ENCODE data around the gene PCTP.
A peak's percentile ranks its signal among the peaks of the same experiment; 100 is the strongest.

Gene PCTP

GRCh38 chr17:55750750-55751657 is at the start of gene PCTP:
Gene PCTP (plus strand): TSS chr17:55751051. CDS start chr17:55751104, 53 bp downstream.
- CTCF ChIA-PET, result interaction anchor here (0.7 to 4.0 kb wide), 13 partner anchors 9 to 237 kb away, joined by 3 to 28 read pairs (median 3); partner anchors contain the start of gene TMEM100
- no peak for TF ChIP-seq CTCF (IDR thresholded peaks at IDR 0.05; ENCODE audit: control extremely low read depth, extremely low read depth, low read depth, missing control alignments)
- POLR2A ChIA-PET, result no interaction called here
- DNase-seq (ENCODE audit: extremely low spot score), result peak; percentile 92

- CTCF ChIA-PET, result no interaction called here
- DNase-seq (ENCODE audit: extremely low spot score), result no peak
- POLR2A ChIA-PET, result no interaction called here
- no peak for TF ChIP-seq CTCF (IDR thresholded peaks at IDR 0.05; ENCODE audit: control extremely low read depth, extremely low read depth, low read depth, missing control alignments)
Measured at GRCh38 chr17:55702150-55702549, 48.7 kb upstream of the PCTP start.

DNA sequence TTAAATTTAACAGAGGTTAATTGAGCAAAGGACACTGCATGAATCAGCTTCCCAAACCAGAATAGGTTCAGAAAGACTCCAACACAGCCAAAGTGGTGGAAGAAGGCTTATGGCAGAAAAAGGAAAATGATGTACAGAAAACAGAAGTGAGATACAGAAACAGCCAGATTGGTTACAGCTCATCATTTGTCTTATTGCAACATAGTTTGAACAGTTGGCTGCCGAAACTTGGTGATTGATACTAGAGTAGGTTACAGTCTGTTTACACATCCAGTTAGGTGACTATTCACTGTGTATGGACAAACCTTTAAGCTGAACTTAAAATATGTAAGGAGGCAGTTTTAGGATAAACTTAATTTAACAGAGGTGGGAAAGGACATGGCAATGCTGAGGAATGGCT is 46.5 kb upstream of the PCTP start:
- no peak for TF ChIP-seq CTCF (IDR thresholded peaks at IDR 0.05; ENCODE audit: control extremely low read depth, extremely low read depth, low read depth, missing control alignments)
- CTCF ChIA-PET, result interaction anchor here (0.7 to 1.9 kb wide), 4 partner anchors 14 to 71 kb away, joined by 3 to 9 read pairs (median 3); no protein-coding TSS in a partner anchor
- DNase-seq (ENCODE audit: extremely low spot score), result no peak
- POLR2A ChIA-PET, result no interaction called here

DNA sequence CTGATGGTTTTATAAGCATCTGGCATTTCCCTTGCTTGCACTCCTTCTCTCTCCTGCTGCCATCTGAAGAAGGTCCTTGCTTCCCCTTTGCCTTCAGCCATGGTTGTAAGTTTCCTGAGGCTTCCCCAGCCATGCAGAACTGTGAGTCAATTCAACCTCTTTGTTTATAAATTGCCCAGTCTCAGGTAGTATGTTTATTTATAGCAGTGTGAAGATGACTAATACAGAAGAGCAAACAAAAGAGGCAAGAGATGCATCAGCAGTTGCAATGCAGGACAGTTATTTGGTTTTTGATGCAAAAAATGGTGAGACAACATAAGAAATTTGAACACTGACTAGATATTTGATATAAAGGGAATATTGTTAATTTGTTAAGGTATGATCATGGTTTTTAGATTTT is 45.0 kb upstream of the PCTP start:
- POLR2A ChIA-PET, result no interaction called here

GRCh38 chr17:55706808-55707773 is 43.8 kb upstream of the PCTP start:
- TF ChIP-seq CTCF (IDR thresholded peaks at IDR 0.05; ENCODE audit: control extremely low read depth, extremely low read depth, low read depth, missing control alignments), result no peak
- no peak for DNase-seq (ENCODE audit: extremely low spot score)
- ChIA-PET POLR2A (no interaction called here), CTCF (interaction anchor here (4.3 kb wide), 1 partner anchor 11 kb away, joined by 25 read pairs; no protein-coding TSS in a partner anchor)

More for the DNA sequence above, 45.0 kb upstream of the PCTP start:
- CTCF ChIA-PET, result no interaction called here
- no peak for TF ChIP-seq CTCF (IDR thresholded peaks at IDR 0.05; ENCODE audit: control extremely low read depth, extremely low read depth, low read depth, missing control alignments)
- no peak for DNase-seq (ENCODE audit: extremely low spot score)

All from GM10248 (cell line).